ENCODE data around the gene RBM12. TPM values are rescaled to one million over a fixed set of nuclear protein-coding genes. Genes with fewer than 3 reads are reported as not detected.

Gene RBM12
- total RNA-seq, 1 experiment from 2014 or later: 100 TPM

DNA sequence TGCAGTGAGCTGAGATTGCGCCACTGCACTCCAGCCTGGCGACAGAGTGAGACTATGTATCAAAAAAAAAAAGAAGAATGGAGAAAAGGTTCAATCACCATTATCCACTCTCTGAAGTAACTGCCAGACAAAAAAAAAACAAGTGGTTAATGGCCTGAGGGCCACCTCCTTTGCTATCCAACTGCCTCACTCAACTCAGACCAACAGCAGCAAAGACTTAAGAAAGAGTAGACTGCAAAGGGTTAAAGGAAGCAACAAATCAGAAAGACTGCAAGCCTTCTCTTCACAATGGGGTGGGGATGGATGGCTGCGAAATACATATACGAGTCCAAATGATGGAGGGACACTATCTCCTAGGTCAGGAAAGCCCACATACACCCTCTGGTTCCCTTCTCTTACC, 31.3 kb upstream of the RBM12 start:
- Histone ChIP-seq H3K4me1 (ENCODE audit: control insufficient read depth, insufficient read depth, low read length) (peaks cover 12% of the 10 kb centered on the region; the same call in 1 of the 2 replicates), H3K9me3 (ENCODE audit: control insufficient read depth, insufficient read depth, low read depth, low read length) (no peaks in the 10 kb centered on the region), H3K27me3 (ENCODE audit: control insufficient read depth, insufficient read depth, low read length) (no peaks in the 10 kb centered on the region), H3K36me3 (ENCODE audit: control insufficient read depth, insufficient read depth, low read length) (peaks cover 9% of the 10 kb centered on the region; the same call in 1 of the 2 replicates), H3K27ac (ENCODE audit: low read length) (no peak overlapping the region), H3K4me3 (ENCODE audit: low read depth in 2 of 2, low read length in 2 of 2) (no peak overlapping the region)
- in situ Hi-C loops (cut with HindIII; ENCODE audit: low pct_unique_long_range_greater_than_20kb, low sequenced_read_pairs): no loop called here
- BruUV-seq (replicated peaks): no TSS peak
- no peak for DNase-seq (ENCODE audit: low read depth, low spot score)
- intact Hi-C loops (cut with micrococcal nuclease; ENCODE audit: unreplicated experiment): no loop called here
- no peak for ATAC-seq
- CTCF ChIA-PET: interaction anchor here (0.6 kb wide), 1 partner anchor 10 kb away, joined by 5 read pairs; no protein-coding TSS in a partner anchor
- POLR2A ChIA-PET: no interaction called here
- TF ChIP-seq, protein P1, sequence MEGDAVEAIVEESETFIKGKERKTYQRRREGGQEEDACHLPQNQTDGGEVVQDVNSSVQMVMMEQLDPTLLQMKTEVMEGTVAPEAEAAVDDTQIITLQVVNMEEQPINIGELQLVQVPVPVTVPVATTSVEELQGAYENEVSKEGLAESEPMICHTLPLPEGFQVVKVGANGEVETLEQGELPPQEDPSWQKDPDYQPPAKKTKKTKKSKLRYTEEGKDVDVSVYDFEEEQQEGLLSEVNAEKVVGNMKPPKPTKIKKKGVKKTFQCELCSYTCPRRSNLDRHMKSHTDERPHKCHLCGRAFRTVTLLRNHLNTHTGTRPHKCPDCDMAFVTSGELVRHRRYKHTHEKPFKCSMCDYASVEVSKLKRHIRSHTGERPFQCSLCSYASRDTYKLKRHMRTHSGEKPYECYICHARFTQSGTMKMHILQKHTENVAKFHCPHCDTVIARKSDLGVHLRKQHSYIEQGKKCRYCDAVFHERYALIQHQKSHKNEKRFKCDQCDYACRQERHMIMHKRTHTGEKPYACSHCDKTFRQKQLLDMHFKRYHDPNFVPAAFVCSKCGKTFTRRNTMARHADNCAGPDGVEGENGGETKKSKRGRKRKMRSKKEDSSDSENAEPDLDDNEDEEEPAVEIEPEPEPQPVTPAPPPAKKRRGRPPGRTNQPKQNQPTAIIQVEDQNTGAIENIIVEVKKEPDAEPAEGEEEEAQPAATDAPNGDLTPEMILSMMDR (IDR thresholded peaks at IDR 0.05): no peak
- TF ChIP-seq SIN3A (IDR thresholded peaks at IDR 0.05; ENCODE audit: borderline replicate concordance, insufficient read depth, low read depth, low read length): no peak
- TF ChIP-seq TCF7L2 (IDR thresholded peaks at IDR 0.05; ENCODE audit: low read depth, low read length): no peak
- no peak for TF ChIP-seq POLR2AphosphoS5 (IDR thresholded peaks at IDR 0.05; ENCODE audit: low read depth, low read length)
- TF ChIP-seq, protein P2, sequence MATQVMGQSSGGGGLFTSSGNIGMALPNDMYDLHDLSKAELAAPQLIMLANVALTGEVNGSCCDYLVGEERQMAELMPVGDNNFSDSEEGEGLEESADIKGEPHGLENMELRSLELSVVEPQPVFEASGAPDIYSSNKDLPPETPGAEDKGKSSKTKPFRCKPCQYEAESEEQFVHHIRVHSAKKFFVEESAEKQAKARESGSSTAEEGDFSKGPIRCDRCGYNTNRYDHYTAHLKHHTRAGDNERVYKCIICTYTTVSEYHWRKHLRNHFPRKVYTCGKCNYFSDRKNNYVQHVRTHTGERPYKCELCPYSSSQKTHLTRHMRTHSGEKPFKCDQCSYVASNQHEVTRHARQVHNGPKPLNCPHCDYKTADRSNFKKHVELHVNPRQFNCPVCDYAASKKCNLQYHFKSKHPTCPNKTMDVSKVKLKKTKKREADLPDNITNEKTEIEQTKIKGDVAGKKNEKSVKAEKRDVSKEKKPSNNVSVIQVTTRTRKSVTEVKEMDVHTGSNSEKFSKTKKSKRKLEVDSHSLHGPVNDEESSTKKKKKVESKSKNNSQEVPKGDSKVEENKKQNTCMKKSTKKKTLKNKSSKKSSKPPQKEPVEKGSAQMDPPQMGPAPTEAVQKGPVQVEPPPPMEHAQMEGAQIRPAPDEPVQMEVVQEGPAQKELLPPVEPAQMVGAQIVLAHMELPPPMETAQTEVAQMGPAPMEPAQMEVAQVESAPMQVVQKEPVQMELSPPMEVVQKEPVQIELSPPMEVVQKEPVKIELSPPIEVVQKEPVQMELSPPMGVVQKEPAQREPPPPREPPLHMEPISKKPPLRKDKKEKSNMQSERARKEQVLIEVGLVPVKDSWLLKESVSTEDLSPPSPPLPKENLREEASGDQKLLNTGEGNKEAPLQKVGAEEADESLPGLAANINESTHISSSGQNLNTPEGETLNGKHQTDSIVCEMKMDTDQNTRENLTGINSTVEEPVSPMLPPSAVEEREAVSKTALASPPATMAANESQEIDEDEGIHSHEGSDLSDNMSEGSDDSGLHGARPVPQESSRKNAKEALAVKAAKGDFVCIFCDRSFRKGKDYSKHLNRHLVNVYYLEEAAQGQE (IDR thresholded peaks at IDR 0.05; ENCODE audit: insufficient read depth in 1 of 2, low read depth in 2 of 2, low read length in 1 of 2): no peak

DNA sequence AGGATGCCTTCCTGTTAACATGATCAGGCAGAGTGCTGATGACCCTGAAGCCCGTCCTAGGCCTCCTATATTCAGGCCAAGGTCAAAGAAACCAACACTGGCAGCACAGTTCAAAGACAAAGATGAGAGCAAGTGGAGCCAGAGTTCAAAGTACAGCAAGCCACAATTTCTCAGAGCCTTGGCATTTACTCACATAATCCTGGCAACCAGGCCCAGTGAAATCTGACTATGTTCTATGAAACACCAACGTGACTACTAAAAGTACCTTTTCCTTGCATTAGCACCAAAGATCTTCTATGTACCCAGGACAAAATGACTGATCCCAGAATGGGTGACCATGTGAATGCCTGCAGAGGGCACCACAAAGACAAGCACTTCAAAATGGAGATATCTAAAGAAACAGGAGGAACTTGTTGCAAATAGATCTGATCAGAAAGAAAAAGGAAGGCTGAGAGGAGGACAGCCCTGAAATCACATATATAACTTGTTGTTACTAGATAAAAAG, 30.6 kb upstream of the RBM12 start:
- TF ChIP-seq, protein P2 (IDR thresholded peaks at IDR 0.05; ENCODE audit: insufficient read depth in 1 of 2, low read depth in 2 of 2, low read length in 1 of 2): no peak
- no peak for TF ChIP-seq POLR2AphosphoS5 (IDR thresholded peaks at IDR 0.05; ENCODE audit: low read depth, low read length)
- POLR2A ChIA-PET: no interaction called here
- Histone ChIP-seq H3K4me3 (ENCODE audit: low read depth in 2 of 2, low read length in 2 of 2) (no peak overlapping the region), H3K27me3 (ENCODE audit: control insufficient read depth, insufficient read depth, low read length) (no peaks in the 10 kb centered on the region), H3K36me3 (ENCODE audit: control insufficient read depth, insufficient read depth, low read length) (peaks cover 13% of the 10 kb centered on the region; the same call in 1 of the 2 replicates), H3K4me1 (ENCODE audit: control insufficient read depth, insufficient read depth, low read length) (peaks cover 12% of the 10 kb centered on the region; the same call in 1 of the 2 replicates), H3K9me3 (ENCODE audit: control insufficient read depth, insufficient read depth, low read depth, low read length) (no peaks in the 10 kb centered on the region), H3K27ac (ENCODE audit: low read length) (no peak overlapping the region)
- CTCF ChIA-PET: no interaction called here
- no TSS peak for BruUV-seq (replicated peaks)
- ATAC-seq (no peak), DNase-seq (ENCODE audit: low read depth, low spot score) (no peak)
- in situ Hi-C loops (cut with HindIII; ENCODE audit: low pct_unique_long_range_greater_than_20kb, low sequenced_read_pairs): no loop called here
- intact Hi-C loops (cut with micrococcal nuclease; ENCODE audit: unreplicated experiment): no loop called here
